Calu3 (cell line): Measurements from ENCODE around the gene CALCOCO2. TPM values are rescaled to one million over a fixed set of nuclear protein-coding genes. Genes with fewer than 3 reads are reported as not detected.
A peak's percentile ranks its signal among the peaks of the same experiment; 100 is the strongest.

Experiments
- BruUV-seq: library from RNA; stranded (reverse); fragments of 400-500 nt; replicated peaks from 2 replicates; lab custom pipeline; 2021; lab: Mats Ljungman, UMichigan
- CTCF ChIA-PET: fragments of 300-600 bp; sonication (Branson Sonifier 250); formaldehyde crosslinking; loops from one replicate; lab custom pipeline; 2022; ENCODE audit warnings: antibody characterized with exemption; lab: Charles Lee
- DNase-seq: peaks from one replicate; pipeline ENCODE4 v3.0.0; 2022
- H3K27ac Mint-ChIP-seq: one replicate; pipeline ENCODE4 v1.8.0; 2022; ENCODE audit warnings: mixed read lengths; ENCODE audit not compliant: unreplicated experiment
- H3K27me3 Mint-ChIP-seq: one replicate; pipeline ENCODE4 v1.8.0; 2022; ENCODE audit warnings: mixed read lengths; ENCODE audit not compliant: unreplicated experiment
- H3K36me3 Mint-ChIP-seq: one replicate; pipeline ENCODE4 v1.8.0; 2022; ENCODE audit warnings: mild to moderate bottlenecking, moderate library complexity, mixed read lengths; ENCODE audit not compliant: insufficient read depth, unreplicated experiment
- H3K4me1 Mint-ChIP-seq: one replicate; pipeline ENCODE4 v1.8.0; 2022; ENCODE audit warnings: mild to moderate bottlenecking, low read depth, mixed read lengths; ENCODE audit not compliant: unreplicated experiment
- H3K4me3 Mint-ChIP-seq: one replicate; pipeline ENCODE4 v1.8.0; 2022; ENCODE audit warnings: mild to moderate bottlenecking, low read depth, moderate library complexity, mixed read lengths; ENCODE audit not compliant: unreplicated experiment
- H3K9me3 Mint-ChIP-seq: one replicate; pipeline ENCODE4 v1.8.0; 2022; ENCODE audit warnings: low read depth, mixed read lengths; ENCODE audit not compliant: unreplicated experiment
- intact Hi-C: fragments of 100-400 bp; cut with micrococcal nuclease; formaldehyde crosslinking; loops from one replicate; pipeline ENCODE4 v1.10.0; 2022; ENCODE audit not compliant: unreplicated experiment
- total RNA-seq: library from RNA; stranded (reverse); gene quantifications from 2 replicates; pipeline ENCODE4 v1.2.3, GENCODE V29; 2022
- TF ChIP-seq, protein P1 (sequence below): fragments of 200-600 bp; IDR thresholded peaks from one replicate; pipeline ENCODE4 v1.8.0; 2022; ENCODE audit warnings: antibody characterized with exemption; ENCODE audit not compliant: unreplicated experiment

The CALCOCO2 gene
- total RNA-seq, 1 experiment from 2014 or later: 116 TPM

DNA sequence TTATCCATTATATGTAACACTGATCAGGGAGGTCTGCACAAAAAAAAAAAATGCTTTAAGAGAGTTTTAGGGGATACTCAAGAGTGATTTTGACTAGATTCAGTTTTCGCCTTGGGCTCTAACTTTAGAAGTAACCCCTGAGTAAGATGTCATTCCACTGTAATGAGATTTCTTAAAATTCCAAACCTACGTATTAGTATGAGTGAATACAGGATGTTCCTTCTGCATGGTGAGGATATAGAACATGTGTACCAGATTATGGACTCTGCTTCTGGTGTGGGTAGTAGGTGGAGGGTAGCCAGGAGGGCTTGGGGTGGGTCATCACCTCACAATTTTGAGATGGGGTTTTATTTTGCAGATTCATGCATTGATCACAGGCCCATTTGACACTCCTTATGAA is 81.6 kb downstream of the CALCOCO2 start:
- Mint-ChIP-seq H3K27ac (peak overlapping the region; percentile 72), H3K27me3 (no peaks in the 10 kb centered on the region), H3K9me3 (no peaks in the 10 kb centered on the region), H3K4me1 (peaks cover 68% of the 10 kb centered on the region), H3K36me3 (peaks cover 98% of the 10 kb centered on the region), H3K4me3 (peak overlapping the region; percentile 88)
- TF ChIP-seq, protein P1, sequence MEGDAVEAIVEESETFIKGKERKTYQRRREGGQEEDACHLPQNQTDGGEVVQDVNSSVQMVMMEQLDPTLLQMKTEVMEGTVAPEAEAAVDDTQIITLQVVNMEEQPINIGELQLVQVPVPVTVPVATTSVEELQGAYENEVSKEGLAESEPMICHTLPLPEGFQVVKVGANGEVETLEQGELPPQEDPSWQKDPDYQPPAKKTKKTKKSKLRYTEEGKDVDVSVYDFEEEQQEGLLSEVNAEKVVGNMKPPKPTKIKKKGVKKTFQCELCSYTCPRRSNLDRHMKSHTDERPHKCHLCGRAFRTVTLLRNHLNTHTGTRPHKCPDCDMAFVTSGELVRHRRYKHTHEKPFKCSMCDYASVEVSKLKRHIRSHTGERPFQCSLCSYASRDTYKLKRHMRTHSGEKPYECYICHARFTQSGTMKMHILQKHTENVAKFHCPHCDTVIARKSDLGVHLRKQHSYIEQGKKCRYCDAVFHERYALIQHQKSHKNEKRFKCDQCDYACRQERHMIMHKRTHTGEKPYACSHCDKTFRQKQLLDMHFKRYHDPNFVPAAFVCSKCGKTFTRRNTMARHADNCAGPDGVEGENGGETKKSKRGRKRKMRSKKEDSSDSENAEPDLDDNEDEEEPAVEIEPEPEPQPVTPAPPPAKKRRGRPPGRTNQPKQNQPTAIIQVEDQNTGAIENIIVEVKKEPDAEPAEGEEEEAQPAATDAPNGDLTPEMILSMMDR: no peak
- no TSS peak for BruUV-seq
- DNase-seq: no peak
- CTCF ChIA-PET: no interaction called here
- intact Hi-C loops: no loop called here

Other genes starting within 250 kb of the CALCOCO2 start
- gene HOXB3, start 240.8 kb upstream of the CALCOCO2 start, total RNA-seq: 151 and 154 TPM in 2 replicates
- 47.2 and 48.5 TPM in 2 replicates for gene HOXB5, start 237.3 kb upstream of the CALCOCO2 start, total RNA-seq
- gene HOXB6, start 226.0 kb upstream of the CALCOCO2 start, total RNA-seq: 140 and 144 TPM in 2 replicates
- gene HOXB7, start 220.0 kb upstream of the CALCOCO2 start, total RNA-seq: 30.2 and 31.3 TPM in 2 replicates
- 28.2 and 30.9 TPM in 2 replicates for gene HOXB8, start 215.7 kb upstream of the CALCOCO2 start, total RNA-seq
- gene HOXB9, start 204.7 kb upstream of the CALCOCO2 start, total RNA-seq: 26.0 and 27.8 TPM in 2 replicates
- gene PRAC1, start 108.5 kb upstream of the CALCOCO2 start, total RNA-seq: not detected in 2 replicates
- gene PRAC2, start 107.8 kb upstream of the CALCOCO2 start, total RNA-seq: not detected in 2 replicates
- gene HOXB13, start 102.3 kb upstream of the CALCOCO2 start, total RNA-seq: 1.1 and 1.9 TPM in 2 replicates
- 0.21 and 0.78 TPM in 2 replicates for gene TTLL6, start 13.8 kb upstream of the CALCOCO2 start, total RNA-seq
- 131 and 134 TPM in 2 replicates for gene ATP5MC1, start 61.8 kb downstream of the CALCOCO2 start, total RNA-seq
- 179 and 182 TPM in 2 replicates for gene UBE2Z, start 77.4 kb downstream of the CALCOCO2 start, total RNA-seq
- 198 and 213 TPM in 2 replicates for gene SNF8, start 113.8 kb downstream of the CALCOCO2 start, total RNA-seq
- gene GIP, start 137.6 kb downstream of the CALCOCO2 start, total RNA-seq: not detected in 2 replicates
- 14.4 and 17.6 TPM in 2 replicates for gene IGF2BP1, start 166.3 kb downstream of the CALCOCO2 start, total RNA-seq